GM12865 (cell line): ENCODE results near the gene TTLL11.

Experiments used
- DNase-seq: peaks from one replicate; pipeline ENCODE4 v3.0.0; 2010; ENCODE audit warnings: low read depth
- H3K4me3 ChIP-seq: 2 replicates; pipeline ENCODE4 v1.5.1; 2011; ENCODE audit warnings: mild to moderate bottlenecking, low read depth, low read length, control low read depth
- TF ChIP-seq, protein P1 (sequence below): IDR thresholded peaks from 2 replicates; pipeline ENCODE4 v1.5.1; 2011; ENCODE audit warnings: low read length, control low read depth, low read depth, inconsistent platforms; ENCODE audit not compliant: insufficient read depth; ENCODE audit errors: missing control alignments

TTLL11 gene

DNA sequence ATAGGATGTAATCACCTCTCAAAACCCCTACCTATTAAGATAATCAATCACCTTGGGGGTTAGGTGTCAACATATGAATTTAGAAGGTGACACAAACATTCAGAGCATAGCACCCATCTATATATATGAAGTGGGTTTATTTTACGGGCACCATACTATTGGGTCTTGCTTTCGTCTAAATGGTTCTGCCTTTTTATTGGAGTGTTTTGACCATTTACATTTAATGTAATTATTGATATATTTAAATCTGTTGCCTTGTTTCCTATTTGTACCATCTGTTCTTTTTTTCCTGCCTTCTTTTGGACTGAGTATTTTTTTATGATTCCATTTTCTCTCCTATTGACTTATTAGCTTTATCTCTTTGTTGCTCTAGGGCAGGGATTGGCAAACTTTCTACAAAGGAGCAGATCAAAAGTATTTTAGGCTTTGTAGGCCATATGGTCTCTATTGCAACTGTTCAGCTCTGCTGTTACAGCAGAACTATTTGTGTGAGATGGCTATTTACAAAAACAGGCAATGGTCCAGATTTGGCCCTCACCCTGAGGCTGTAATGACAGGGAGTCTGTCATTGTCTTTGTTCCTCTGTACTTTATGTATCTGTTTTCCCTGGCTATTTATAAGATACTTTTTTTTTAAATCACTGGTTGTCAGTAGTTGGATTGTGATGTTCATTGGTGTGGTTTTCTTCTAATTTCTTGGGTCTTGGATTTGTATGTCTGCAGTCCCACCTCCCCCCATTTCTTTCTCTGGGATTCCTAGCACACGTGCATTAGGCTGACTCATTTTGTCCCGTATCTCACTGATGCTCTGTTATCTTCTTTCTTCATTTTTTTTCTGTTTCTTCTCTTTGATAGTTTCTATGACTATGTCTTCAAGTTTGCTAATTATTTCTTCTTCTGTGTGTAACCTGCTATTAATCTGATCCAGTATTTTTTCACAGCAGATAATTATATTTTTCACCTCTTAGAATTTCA is 314.6 kb downstream of the TTLL11 start:
- no peak overlapping the region for H3K4me3 ChIP-seq
- no peak for DNase-seq
- TF ChIP-seq, protein P1, sequence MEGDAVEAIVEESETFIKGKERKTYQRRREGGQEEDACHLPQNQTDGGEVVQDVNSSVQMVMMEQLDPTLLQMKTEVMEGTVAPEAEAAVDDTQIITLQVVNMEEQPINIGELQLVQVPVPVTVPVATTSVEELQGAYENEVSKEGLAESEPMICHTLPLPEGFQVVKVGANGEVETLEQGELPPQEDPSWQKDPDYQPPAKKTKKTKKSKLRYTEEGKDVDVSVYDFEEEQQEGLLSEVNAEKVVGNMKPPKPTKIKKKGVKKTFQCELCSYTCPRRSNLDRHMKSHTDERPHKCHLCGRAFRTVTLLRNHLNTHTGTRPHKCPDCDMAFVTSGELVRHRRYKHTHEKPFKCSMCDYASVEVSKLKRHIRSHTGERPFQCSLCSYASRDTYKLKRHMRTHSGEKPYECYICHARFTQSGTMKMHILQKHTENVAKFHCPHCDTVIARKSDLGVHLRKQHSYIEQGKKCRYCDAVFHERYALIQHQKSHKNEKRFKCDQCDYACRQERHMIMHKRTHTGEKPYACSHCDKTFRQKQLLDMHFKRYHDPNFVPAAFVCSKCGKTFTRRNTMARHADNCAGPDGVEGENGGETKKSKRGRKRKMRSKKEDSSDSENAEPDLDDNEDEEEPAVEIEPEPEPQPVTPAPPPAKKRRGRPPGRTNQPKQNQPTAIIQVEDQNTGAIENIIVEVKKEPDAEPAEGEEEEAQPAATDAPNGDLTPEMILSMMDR: no peak

DNA sequence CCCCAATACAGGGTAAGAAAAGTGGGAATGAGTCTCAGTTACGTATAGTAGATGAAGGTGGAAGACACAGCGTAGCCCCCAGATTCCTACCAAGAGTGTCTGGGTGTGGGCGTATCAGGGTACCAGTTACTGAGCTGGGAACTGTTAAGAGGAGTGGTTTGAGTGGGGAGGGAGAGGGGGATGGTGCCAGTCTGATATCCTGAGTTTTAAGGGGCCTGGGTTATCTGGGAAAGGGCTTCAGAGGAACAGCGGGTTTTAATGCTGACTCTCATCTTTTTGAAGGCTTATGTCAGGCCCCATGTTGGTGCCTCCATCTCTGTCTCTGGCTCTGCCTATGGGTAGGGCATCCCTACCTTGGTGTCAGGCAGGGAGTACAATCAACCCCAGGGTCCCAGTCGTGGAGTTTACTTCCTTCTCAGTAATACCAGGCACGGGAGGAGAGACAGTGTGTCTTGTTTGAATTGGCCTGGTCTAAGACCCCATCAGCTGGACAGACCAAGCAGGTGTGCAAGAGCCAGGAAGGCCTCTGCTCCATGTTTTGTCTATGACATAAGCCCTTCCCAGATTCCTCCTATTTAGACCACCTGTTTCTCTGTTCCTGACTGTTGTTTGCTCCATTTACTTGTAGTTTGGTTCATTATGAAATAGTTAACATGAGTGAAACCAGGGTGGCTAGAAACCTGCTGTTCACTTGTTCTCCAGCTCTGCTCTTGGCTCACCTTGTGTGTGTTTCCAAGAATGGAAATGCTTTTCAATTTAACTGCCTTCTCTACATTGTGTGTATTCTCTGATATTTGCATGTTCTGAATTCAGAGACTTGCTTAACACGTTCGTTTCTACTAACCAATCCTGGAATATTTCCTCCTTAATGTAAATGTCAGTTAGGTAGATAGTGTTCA is 316.1 kb downstream of the TTLL11 start:
- H3K4me3 ChIP-seq: no peak overlapping the region
- TF ChIP-seq, protein P1: no peak
- DNase-seq: no peak

DNA sequence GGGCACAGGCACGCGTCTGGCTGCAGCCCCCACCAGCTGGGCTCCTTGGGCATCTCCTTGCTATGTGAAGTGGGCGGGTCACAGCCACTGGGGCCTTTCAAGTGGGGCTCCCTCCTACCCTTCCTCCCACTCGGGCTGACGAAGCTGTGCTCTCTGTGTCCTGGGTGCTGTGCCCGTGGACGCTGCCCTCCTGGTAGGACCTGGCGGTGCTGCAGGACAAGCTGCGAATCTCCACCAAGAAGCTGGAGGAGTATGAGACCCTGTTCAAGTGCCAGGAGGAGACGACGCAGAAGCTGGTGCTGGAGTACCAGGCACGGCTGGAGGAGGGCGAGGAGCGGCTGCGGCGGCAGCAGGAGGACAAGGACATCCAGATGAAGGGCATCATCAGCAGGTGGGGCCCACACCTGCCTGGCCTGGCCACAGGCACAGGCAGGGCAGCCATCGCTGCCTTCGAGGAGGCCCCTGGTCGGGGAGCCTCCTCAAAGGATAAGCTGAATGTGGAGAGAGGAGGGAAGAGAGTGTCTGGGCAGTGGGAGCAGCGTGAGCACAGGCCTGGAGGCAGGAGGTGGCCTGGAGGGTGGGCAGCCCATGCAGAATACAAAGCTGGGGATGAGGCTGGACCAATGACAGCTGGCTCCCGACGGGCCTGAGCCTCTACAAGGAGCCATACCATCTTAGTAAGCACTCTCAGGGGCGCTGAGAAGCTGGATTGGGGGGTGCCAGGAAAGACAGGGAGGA is 316.9 kb downstream of the TTLL11 start:
- no peak for DNase-seq
- H3K4me3 ChIP-seq: no peak overlapping the region
- TF ChIP-seq, protein P1: no peak

DNA sequence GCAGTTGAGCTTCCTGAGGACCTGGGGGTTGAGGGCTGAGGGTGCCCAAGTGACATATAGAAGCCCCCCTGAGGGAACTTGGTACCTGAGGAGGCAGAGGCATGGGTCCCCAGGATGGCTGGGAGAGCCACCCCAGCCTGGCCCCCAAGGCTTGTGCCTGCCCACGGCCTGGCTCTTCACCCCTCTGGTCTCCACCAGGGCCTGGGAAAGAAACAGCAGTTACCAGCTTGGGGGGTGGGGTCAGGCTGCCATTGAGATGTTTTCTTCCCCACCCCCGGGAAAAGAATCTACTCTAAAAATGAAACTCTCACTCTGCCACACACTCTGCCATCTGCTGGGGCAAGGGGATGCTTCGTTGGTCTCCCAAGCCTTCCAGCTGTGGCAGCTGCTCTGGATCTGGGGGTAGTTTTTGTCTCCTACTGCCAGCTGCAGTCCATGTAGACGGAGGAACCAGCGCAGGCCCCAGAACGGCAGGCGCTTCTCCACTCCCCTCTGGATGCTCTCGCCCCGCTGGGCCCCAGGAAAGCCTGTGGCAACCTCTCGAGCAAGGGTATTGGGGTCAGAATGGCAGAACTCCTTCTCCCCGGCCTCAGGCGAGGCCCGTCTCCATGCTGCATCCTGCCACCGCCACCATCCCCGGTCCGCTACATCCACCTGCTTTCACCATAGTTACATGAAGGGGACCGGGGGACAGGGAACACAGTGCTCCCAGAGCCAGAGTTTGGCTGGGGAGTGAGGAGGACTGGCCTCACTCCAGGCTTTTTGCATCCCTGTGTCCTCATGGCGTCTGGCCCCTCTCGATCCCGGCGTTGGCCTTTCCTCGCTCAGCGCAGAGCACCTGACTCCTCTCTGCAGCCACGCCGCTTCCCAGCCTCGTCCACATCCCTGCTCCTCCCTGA is 318.1 kb downstream of the TTLL11 start:
- TF ChIP-seq, protein P1: no peak

DNA sequence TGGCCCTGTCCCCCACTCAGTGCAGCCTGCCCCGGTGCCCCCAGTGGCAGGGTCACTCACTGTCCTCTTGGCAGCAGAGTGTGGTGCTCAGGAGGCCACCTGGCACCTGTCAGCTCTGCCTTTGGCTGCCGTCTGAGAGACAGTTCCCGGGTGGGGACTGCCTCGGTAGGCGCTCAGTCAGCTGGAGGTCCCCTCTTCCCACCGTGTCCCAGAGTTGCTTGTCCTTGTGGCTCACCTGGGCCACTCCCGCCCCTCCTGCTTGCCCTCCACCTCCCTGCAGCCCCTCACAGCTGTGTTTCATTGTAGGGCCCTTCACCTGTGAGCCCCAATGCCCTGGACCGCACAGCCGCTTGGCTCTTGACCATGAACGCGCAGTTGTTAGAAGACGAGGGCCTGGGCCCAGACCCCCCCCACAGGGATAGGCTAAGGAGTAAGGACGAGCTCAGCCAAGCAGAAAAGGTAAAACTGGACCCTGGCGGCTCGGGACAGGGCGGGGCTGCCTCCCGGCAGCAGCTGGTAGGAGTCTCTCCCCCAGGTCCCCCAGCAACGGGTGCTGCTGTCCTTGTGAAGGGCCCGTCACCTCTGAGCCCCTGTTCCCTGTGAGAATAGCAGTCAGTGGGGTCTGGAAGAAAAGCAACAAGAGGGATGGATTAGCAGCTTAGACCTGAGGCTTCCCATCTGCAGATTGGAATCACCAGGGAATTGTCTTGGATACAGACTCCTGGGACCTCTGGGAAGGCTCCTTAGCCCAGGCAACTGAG is 319.0 kb downstream of the TTLL11 start:
- TF ChIP-seq, protein P1: no peak
- DNase-seq: no peak
- no peak overlapping the region for H3K4me3 ChIP-seq

More for the DNA sequence above, 318.1 kb downstream of the TTLL11 start:
- no peak for DNase-seq
- no peak overlapping the region for H3K4me3 ChIP-seq
